NCI-H1436 treated with DMSO at 0.1 percent for 48 hours (cell line): ENCODE data around the gene MOB3B.

Experiments
- DNase-seq: peaks from one replicate; lab custom pipeline; 2025; lab: John Stamatoyannopoulos, UW

MOB3B gene

GRCh38 chr9:27541740-27542139 is 12.1 kb upstream of the MOB3B start:
- DNase-seq: no peak

GRCh38 chr9:27540502-27540901 is 10.9 kb upstream of the MOB3B start:
- no peak for DNase-seq

- DNase-seq: no peak
These were observed 10.1 kb upstream of the MOB3B start for GRCh38 chr9:27539479-27540441.

- DNase-seq: no peak
These were observed 9.0 kb upstream of the MOB3B start for GRCh38 chr9:27538647-27539046.

GRCh38 chr9:27537756-27538155 is 8.1 kb upstream of the MOB3B start:
- DNase-seq: no peak

GRCh38 chr9:27537027-27537435 is 7.4 kb upstream of the MOB3B start:
- no peak for DNase-seq

GRCh38 chr9:27536168-27536567 is 6.6 kb upstream of the MOB3B start:
- no peak for DNase-seq

GRCh38 chr9:27535701-27536118 is 6.1 kb upstream of the MOB3B start:
- no peak for DNase-seq

- DNase-seq: no peak
These were observed 5.1 kb upstream of the MOB3B start for GRCh38 chr9:27534658-27535209.

GRCh38 chr9:27534131-27534530 is 4.5 kb upstream of the MOB3B start:
- no peak for DNase-seq

GRCh38 chr9:27533311-27533710 is 3.7 kb upstream of the MOB3B start:
- no peak for DNase-seq

- DNase-seq: no peak
These were observed 2.4 kb upstream of the MOB3B start for GRCh38 chr9:27532046-27532445.

GRCh38 chr9:27530915-27531755 is 1.5 kb upstream of the MOB3B start:
- no peak for DNase-seq

- no peak for DNase-seq
These were observed 713 bp downstream of the MOB3B start for GRCh38 chr9:27528886-27529315.

- no peak for DNase-seq
These were observed 1.3 kb downstream of the MOB3B start for GRCh38 chr9:27528076-27528885.

GRCh38 chr9:27527702-27528075 is 1.9 kb downstream of the MOB3B start:
- no peak for DNase-seq

GRCh38 chr9:27524236-27524635 is 5.4 kb downstream of the MOB3B start, which contains the start of gene IFNK:
Gene IFNK (plus strand): TSS chr9:27524290. CDS start chr9:27524337, 47 bp downstream.
- no peak for DNase-seq

GRCh38 chr9:27523141-27523540 is 6.5 kb downstream of the MOB3B start:
- DNase-seq: no peak

GRCh38 chr9:27520986-27521385 is 8.6 kb downstream of the MOB3B start:
- DNase-seq: no peak

GRCh38 chr9:27519466-27520465 is 9.8 kb downstream of the MOB3B start:
- no peak for DNase-seq
